SK-N-SH (cell line): ENCODE measurements around the gene XRN1. TPM values are rescaled to one million over a fixed set of nuclear protein-coding genes. Genes with fewer than 3 reads are reported as not detected.
"Not testable (repeated sequence)": the region's sequence is repeated elsewhere in the genome, so short reads cannot be mapped to it uniquely, and the experiment has no call there.

ENCODE experiments used
- CTCF ChIA-PET: fragments of 300-600, 350-600 bp; formaldehyde crosslinking; extraction: SDS; loops from one replicate; lab custom pipeline; 2021; lab: Yijun Ruan, JAX
- POLR2A ChIA-PET: fragments of 350-600 bp; sonication (Branson Sonifier 250); formaldehyde crosslinking; extraction: SDS; loops from one replicate; lab custom pipeline; 2020; ENCODE audit warnings: antibody characterized with exemption, inconsistent platforms; lab: Yijun Ruan, JAX
- DNase-seq: peaks from one replicate; pipeline ENCODE4 v3.0.0; 2012
- H2AFZ ChIP-seq: fragments of 200-600 bp; sonication (generic); 2 replicates; pipeline ENCODE4 v1.8.1; 2016; ENCODE audit warnings: antibody characterized with exemption, mild to moderate bottlenecking, low read depth
- H3F3A ChIP-seq: fragments of 200-600 bp; sonication (generic); replicated peaks from 2 replicates; pipeline ENCODE3; 2016; ENCODE audit warnings: antibody characterized with exemption, mild to moderate bottlenecking; ENCODE audit not compliant: insufficient read depth
- H3K27ac ChIP-seq, 2 experiments: fragments of 200-500 bp in 1 of 2; fragments of 200-600 bp in 1 of 2; sonication (Bioruptor generic) in 1 of 2; sonication (generic), shearing (Covaris generic) in 1 of 2; 2 replicates each; pipeline versions ENCODE4 v1.5.1 to v1.6.1; 2014 to 2016; ENCODE audit warnings: low read depth in 2 of 2, inconsistent platforms in 1 of 2, low read length in 1 of 2, mild to moderate bottlenecking in 1 of 2, mixed read lengths in 1 of 2
- H3K27me3 ChIP-seq: fragments of 200-600 bp; sonication (generic), shearing (Covaris generic); 2 replicates; pipeline ENCODE4 v1.6.1; 2016; ENCODE audit warnings: mixed run types; ENCODE audit not compliant: insufficient read depth
- H3K36me3 ChIP-seq, 2 experiments: fragments of 200-500 bp in 1 of 2; fragments of 200-600 bp in 1 of 2; sonication (Bioruptor generic) in 1 of 2; sonication (generic) in 1 of 2; replicated peaks in 1 of 2; 2 replicates each; pipeline versions ENCODE3 to v1.5.1; 2014 to 2016; ENCODE audit warnings: low read length in 1 of 2, mild to moderate bottlenecking in 1 of 2; ENCODE audit not compliant: insufficient read depth in 2 of 2, control insufficient read depth in 1 of 2
- H3K4me1 ChIP-seq, 2 experiments: fragments of 200-500 bp in 1 of 2; fragments of 200-600 bp in 1 of 2; sonication (Bioruptor generic) in 1 of 2; sonication (generic), shearing (Covaris generic) in 1 of 2; 2 replicates each; pipeline versions ENCODE4 v1.5.1 to v1.6.1; 2014 to 2016; ENCODE audit warnings: low read depth in 1 of 2, low read length in 1 of 2, mixed run types in 1 of 2; ENCODE audit not compliant: insufficient read depth in 2 of 2, control insufficient read depth in 1 of 2
- H3K4me2 ChIP-seq: fragments of 200-600 bp; sonication (generic), shearing (Covaris generic); 2 replicates; pipeline ENCODE4 v1.6.1; 2017; ENCODE audit warnings: mixed run types
- H3K4me3 ChIP-seq, 2 experiments: fragments of 200-500 bp in 1 of 2; fragments of 200-600 bp in 1 of 2; sonication (Bioruptor generic) in 1 of 2; sonication (generic), shearing (Covaris generic) in 1 of 2; 2 replicates each; pipeline versions ENCODE4 v1.5.1 to v1.8.1; 2014 to 2016; ENCODE audit warnings: low read depth in 2 of 2, inconsistent platforms in 1 of 2, low read length in 1 of 2, mild to moderate bottlenecking in 1 of 2, mixed read lengths in 1 of 2, moderate library complexity in 1 of 2
- H3K79me2 ChIP-seq: fragments of 200-600 bp; sonication (generic); 2 replicates; pipeline ENCODE4 v1.8.1; 2017; ENCODE audit warnings: mild to moderate bottlenecking; ENCODE audit not compliant: insufficient read depth
- H3K9ac ChIP-seq: fragments of 200-600 bp; sonication (generic); 2 replicates; pipeline ENCODE4 v1.6.1; 2017; ENCODE audit warnings: mixed run types
- H3K9me2 ChIP-seq: fragments of 200-600 bp; sonication (generic); 2 replicates; pipeline ENCODE4 v1.6.1; 2017; ENCODE audit warnings: mixed run types
- H3K9me3 ChIP-seq: fragments of 200-600 bp; sonication (generic); 2 replicates; pipeline ENCODE4 v1.6.1; 2017; ENCODE audit warnings: mixed run types, mild to moderate bottlenecking, moderate library complexity
- H4K20me1 ChIP-seq: fragments of 200-600 bp; sonication (generic); 2 replicates; pipeline ENCODE4 v1.6.1; 2017; ENCODE audit warnings: mild to moderate bottlenecking, mixed run types; ENCODE audit not compliant: insufficient read depth
- CHD2 ChIP-seq: fragments of 150-350 bp; IDR thresholded peaks from 2 replicates; pipeline ENCODE4 v1.6.1; 2018; ENCODE audit warnings: low read length; ENCODE audit not compliant: partially characterized antibody
- CTCF ChIP-seq: fragments of 200-600 bp; sonication (generic); IDR thresholded peaks from 2 replicates; pipeline ENCODE4 v1.6.1; 2017; ENCODE audit warnings: antibody characterized with exemption, mild to moderate bottlenecking, moderate library complexity
- ELF1 ChIP-seq: IDR thresholded peaks from 2 replicates; pipeline ENCODE4 v1.4.0; 2012
- EP300 ChIP-seq, 2 experiments: IDR thresholded peaks; 2 replicates each; pipeline versions ENCODE4 v1.4.0 to v1.6.1; 2012; ENCODE audit warnings: borderline replicate concordance in 1 of 2, low read depth in 1 of 2, low read length in 1 of 2
- FOSL2 ChIP-seq: IDR thresholded peaks from 2 replicates; pipeline ENCODE4 v1.4.0; 2012; ENCODE audit warnings: low read depth, mild to moderate bottlenecking, moderate library complexity, borderline replicate concordance
- GABPA ChIP-seq: IDR thresholded peaks from 2 replicates; pipeline ENCODE4 v1.4.0; 2012; ENCODE audit warnings: low read depth, mild to moderate bottlenecking
- IRF3 ChIP-seq: fragments of 150-350 bp; IDR thresholded peaks from 2 replicates; pipeline ENCODE4 v1.6.1; 2016; ENCODE audit warnings: mild to moderate bottlenecking, low read depth, low read length
- JUND ChIP-seq: IDR thresholded peaks from 2 replicates; pipeline ENCODE4 v1.4.0; 2012
- MXI1 ChIP-seq: IDR thresholded peaks from 2 replicates; pipeline ENCODE4 v1.6.1; 2012; ENCODE audit warnings: mild to moderate bottlenecking, low read depth, low read length, improper control_type of control experiment
- NRF1 ChIP-seq: IDR thresholded peaks from 2 replicates; pipeline ENCODE4 v1.6.1; 2012; ENCODE audit warnings: low read depth, mild to moderate bottlenecking, low read length
- RCOR1 ChIP-seq: fragments of 150-350 bp; IDR thresholded peaks from 2 replicates; pipeline ENCODE4 v1.6.1; 2017; ENCODE audit warnings: antibody characterized with exemption, low read length
- REST ChIP-seq: IDR thresholded peaks from 2 replicates; pipeline ENCODE4 v1.6.1; 2012; ENCODE audit warnings: mild to moderate bottlenecking, low read depth, low read length, moderate library complexity
- RFX5 ChIP-seq: IDR thresholded peaks from 2 replicates; pipeline ENCODE4 v1.6.1; 2012; ENCODE audit warnings: mild to moderate bottlenecking, improper control_type of control experiment, low read length
- RXRA ChIP-seq: IDR thresholded peaks from 2 replicates; pipeline ENCODE4 v1.4.0; 2012; ENCODE audit warnings: low read depth, mild to moderate bottlenecking, borderline replicate concordance
- SIN3A ChIP-seq: IDR thresholded peaks from 2 replicates; pipeline ENCODE4 v1.6.1; 2012; ENCODE audit warnings: low read depth, mild to moderate bottlenecking, low read length, moderate library complexity, borderline replicate concordance
- TEAD4 ChIP-seq: IDR thresholded peaks from 2 replicates; pipeline ENCODE4 v1.4.0; 2012; ENCODE audit warnings: mild to moderate bottlenecking, borderline replicate concordance; ENCODE audit not compliant: insufficient read depth
- WGBS: methylation state at CpG from one replicate; pipeline ENCODE4 v1.1.6; 2017; ENCODE audit warnings: low lambda C conversion rate; 5-methylcytosine and 5-hydroxymethylcytosine counted together
- polyA plus RNA-seq, 3 experiments: library from polyadenylated mRNA; depleted of rRNA; stranded (reverse); fragments of >200 nt; gene quantifications; 2 replicates each; pipeline ENCODE4 v1.2.3, GENCODE V29; 2012
- TF ChIP-seq, protein P1 (sequence below): IDR thresholded peaks from 2 replicates; pipeline ENCODE4 v1.4.0; 2012; ENCODE audit warnings: low read depth, borderline replicate concordance

XRN1 gene
- polyA plus RNA-seq, 1 of the 3 experiments (the other 2 are of a cell fraction) = 2.7 TPM

DNA sequence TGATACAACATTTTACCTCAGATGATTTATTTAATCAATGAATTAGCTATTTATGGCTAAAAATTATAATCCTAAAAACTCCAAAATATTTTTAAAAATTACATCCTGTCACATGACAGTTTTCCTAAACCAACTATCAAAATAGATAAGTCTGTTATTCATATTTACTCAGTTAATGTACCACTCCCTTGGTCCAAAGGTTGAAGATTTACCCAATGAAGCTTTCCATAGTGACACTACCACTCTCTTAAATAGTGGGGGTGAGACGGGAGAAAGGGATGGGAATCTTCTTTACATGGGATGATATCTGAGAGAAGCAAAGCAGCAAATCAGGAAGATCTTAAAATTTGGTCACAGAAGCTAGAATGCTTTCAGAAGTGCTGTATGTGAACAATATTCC is 30.5 kb downstream of the XRN1 start (continued):
- TF ChIP-seq JUND (no peak), GABPA (no peak)
- TF ChIP-seq, protein P1, sequence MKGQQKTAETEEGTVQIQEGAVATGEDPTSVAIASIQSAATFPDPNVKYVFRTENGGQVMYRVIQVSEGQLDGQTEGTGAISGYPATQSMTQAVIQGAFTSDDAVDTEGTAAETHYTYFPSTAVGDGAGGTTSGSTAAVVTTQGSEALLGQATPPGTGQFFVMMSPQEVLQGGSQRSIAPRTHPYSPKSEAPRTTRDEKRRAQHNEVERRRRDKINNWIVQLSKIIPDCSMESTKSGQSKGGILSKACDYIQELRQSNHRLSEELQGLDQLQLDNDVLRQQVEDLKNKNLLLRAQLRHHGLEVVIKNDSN = no peak
- TF ChIP-seq, all 33 proteins: peak for 0

DNA sequence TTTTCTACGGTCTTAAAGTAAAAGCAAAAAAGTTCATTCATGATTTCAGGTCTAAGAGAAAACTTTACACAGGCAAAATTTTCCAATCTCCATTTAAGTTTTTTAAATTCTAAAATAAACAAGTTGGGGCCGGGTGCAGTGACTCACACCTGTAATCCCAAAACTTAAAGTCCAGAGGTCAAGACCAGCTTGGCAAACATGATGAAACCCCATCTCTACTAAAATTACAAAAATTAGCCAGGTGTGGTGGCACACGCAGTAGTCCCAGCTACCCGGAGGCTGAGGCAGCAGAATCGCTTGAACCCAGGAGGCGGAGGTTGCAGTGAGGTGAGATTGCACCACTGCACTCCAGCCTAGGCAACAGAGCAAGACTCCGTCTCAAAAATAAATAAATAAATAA is 47.3 kb downstream of the XRN1 start:
- peaks cover 57 to 73% of the 10 kb centered on the region in 2 experiments for H3K36me3 ChIP-seq
- H4K20me1 ChIP-seq, H3K9me2 ChIP-seq, H3K4me3 ChIP-seq, H3K79me2 ChIP-seq, POLR2A ChIA-PET, H3K27me3 ChIP-seq, H3K27ac ChIP-seq, H3K4me2 ChIP-seq, H2AFZ ChIP-seq, DNase-seq, H3K9ac ChIP-seq, H3K4me1 ChIP-seq, H3F3A ChIP-seq, H3K9me3 ChIP-seq: not testable (repeated sequence)
- CTCF ChIA-PET = interaction anchor here (1.4 kb wide), 1 partner anchor 19 kb away, joined by 3 read pairs; no protein-coding TSS in a partner anchor
- WGBS = 94% methylated on average over 7 of the region's 7 CpGs

- Histone ChIP-seq H3K9ac (no peak overlapping the region), H3K27ac (no peak overlapping the region), H2AFZ (no peak overlapping the region), H3K9me3 (no peaks in the 10 kb centered on the region), H3K79me2 (no peaks in the 10 kb centered on the region), H3K4me3 (no peak overlapping the region), H3F3A (no peaks in the 10 kb centered on the region), H3K4me1 (no peaks in the 10 kb centered on the region; a peak in 1 of 4 replicates), H3K36me3 (peaks cover 58 to 68% of the 10 kb centered on the region in 2 experiments), H3K27me3 (no peaks in the 10 kb centered on the region), H3K9me2 (no peaks in the 10 kb centered on the region), H4K20me1 (no peaks in the 10 kb centered on the region), H3K4me2 (no peak overlapping the region)
- ChIA-PET POLR2A (no interaction called here), CTCF (no interaction called here)
- WGBS = 83% methylated on average over 4 of the region's 4 CpGs
- no peak for DNase-seq
- TF ChIP-seq TEAD4 = no peak
- TF ChIP-seq MXI1 = no peak
- TF ChIP-seq CTCF = no peak
- no peak for TF ChIP-seq REST
- no peak for TF ChIP-seq ELF1
- TF ChIP-seq IRF3 = no peak
- TF ChIP-seq RFX5 = no peak
- TF ChIP-seq SIN3A = no peak
- TF ChIP-seq GABPA = no peak
- TF ChIP-seq NRF1 = no peak
- no peak for TF ChIP-seq EP300 (IDR thresholded peaks at IDR 0.05; ENCODE audit: borderline replicate concordance in 1 of 2, low read depth in 1 of 2, low read length in 1 of 2)
- no peak for TF ChIP-seq CHD2
- no peak for TF ChIP-seq FOSL2
- TF ChIP-seq RXRA = no peak
- TF ChIP-seq, protein P1 = no peak
- no peak for TF ChIP-seq RCOR1
These were observed 52.8 kb downstream of the XRN1 start for GRCh38 chr3:142394921-142395622.
